ENCODE data around the gene ENPP3. TPM values are rescaled to one million over a fixed set of nuclear protein-coding genes. Genes with fewer than 3 reads are reported as not detected.

Gene ENPP3
- total RNA-seq, 1 donor from 2014 or later = 16.3 TPM

DNA sequence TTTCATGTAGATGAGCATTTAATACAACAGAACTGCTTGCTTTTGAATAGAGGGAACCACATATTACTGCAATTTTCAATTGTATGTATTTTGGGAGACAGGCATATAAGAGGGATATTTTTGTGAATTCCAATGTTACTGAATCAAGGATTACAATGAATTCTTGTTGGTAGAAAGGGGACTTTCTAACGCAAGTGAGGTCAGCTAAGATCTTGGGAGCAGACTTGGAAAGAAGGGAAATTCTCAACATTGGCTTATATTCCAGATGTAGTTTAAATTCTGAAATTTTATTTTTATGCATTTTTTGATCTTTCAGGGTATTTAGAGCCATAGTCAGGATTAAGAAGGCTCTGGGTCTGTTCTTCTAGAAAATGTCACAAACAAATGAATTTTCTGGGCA is 117.0 kb downstream of the ENPP3 start:
- Mint-ChIP-seq H3K36me3 (ENCODE audit: low read depth) (peaks cover 3% of the 10 kb centered on the region), H3K27ac (no peak overlapping the region), H3K27me3 (ENCODE audit: low read depth) (peaks cover 2% of the 10 kb centered on the region), H3K9me3 (no peaks in the 10 kb centered on the region), H3K4me1 (ENCODE audit: low read depth) (peaks cover 12% of the 10 kb centered on the region), H3K4me3 (ENCODE audit: low read depth) (no peak overlapping the region)
- no peak for DNase-seq (ENCODE audit: low spot score)
- intact Hi-C loops (cut with micrococcal nuclease) = no loop called here

DNA sequence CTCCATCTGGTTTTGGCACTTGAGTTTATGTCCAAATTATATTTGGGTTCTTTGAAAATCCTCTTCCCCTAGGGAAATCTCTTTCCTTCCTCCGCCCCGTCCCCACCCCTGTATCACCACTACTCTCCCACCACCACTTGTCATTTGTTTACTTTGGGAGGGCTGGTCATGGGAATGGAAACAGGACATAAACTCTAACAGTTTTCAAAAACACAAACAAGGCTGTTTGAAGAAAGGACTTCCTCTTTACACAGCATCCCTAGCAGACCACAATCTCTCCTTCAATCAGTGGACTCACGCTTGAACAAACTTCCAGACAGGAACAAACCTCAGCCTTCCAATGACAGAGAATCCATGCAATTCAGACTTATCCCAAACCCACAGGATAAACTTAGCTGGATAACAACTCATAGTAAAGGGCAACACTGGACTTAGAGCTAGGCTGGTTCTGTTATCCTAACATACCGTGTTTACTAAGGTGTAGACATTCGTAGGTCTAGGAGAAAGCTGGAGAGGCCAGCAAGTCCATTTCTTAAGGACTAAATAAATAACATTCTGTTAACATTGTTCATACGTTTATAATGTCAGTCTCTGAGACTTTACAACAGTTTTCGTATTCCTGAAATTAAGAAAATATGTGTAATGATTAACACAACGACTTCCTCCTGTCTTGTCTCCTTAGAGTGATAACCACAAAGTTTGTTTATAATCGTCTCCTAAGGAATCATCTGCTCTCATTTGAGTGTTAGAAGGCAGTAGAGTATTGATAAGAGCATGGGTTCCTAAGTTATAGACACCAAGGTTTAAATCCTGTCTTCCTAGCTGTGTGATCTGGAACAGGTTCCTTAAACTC is 117.8 kb downstream of the ENPP3 start:
- Mint-ChIP-seq H3K4me3 (ENCODE audit: low read depth) (no peak overlapping the region), H3K27me3 (ENCODE audit: low read depth) (peaks cover 2% of the 10 kb centered on the region), H3K27ac (no peak overlapping the region), H3K4me1 (ENCODE audit: low read depth) (peaks cover 12% of the 10 kb centered on the region), H3K9me3 (no peaks in the 10 kb centered on the region), H3K36me3 (ENCODE audit: low read depth) (peaks cover 3% of the 10 kb centered on the region)
- intact Hi-C loops (cut with micrococcal nuclease) = no loop called here
- no peak for DNase-seq (ENCODE audit: low spot score)

DNA sequence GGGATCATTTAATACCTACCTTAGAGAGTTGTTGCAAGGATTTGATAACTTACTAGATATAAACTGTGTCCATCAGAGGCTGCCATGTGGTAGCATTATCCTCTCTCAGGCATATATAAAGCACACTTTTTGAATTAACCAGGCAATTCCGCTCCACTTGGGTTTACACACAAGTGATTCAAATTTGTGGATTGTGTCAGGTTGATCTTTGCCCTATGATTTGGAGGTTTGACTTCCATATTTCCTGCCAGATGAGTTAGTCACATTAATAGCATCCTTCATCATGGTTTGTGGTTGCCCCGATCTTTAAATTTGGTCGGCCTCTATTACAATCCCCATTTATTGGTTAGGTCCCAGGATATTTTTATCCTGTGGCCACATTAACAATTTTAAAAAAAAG is 118.5 kb downstream of the ENPP3 start:
- Mint-ChIP-seq H3K4me3 (ENCODE audit: low read depth) (no peak overlapping the region), H3K4me1 (ENCODE audit: low read depth) (peaks cover 12% of the 10 kb centered on the region), H3K36me3 (ENCODE audit: low read depth) (peaks cover 3% of the 10 kb centered on the region), H3K9me3 (no peaks in the 10 kb centered on the region), H3K27ac (no peak overlapping the region), H3K27me3 (ENCODE audit: low read depth) (peaks cover 6% of the 10 kb centered on the region)
- intact Hi-C loops (cut with micrococcal nuclease) = no loop called here
- no peak for DNase-seq (ENCODE audit: low spot score)

DNA sequence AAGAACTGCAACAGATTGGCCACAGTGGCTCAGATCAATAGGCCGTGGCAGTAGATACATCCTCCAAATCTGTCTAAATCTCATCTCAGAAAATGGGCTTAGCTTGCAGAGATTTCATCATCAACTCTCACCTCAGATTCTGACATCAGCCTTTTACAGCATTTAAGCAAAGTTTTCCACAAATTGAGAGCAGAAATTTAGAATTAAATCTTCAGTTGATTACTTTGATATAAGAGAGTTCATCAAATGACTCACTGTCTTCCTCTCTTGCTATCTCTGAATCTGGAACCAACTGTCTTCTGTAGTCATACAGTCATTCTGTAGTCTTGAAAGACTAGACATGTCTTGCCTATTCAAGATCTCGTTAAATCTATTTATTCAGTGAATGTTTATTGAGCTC is 118.9 kb downstream of the ENPP3 start:
- Mint-ChIP-seq H3K4me3 (ENCODE audit: low read depth) (no peak overlapping the region), H3K27ac (no peak overlapping the region), H3K27me3 (ENCODE audit: low read depth) (peaks cover 6% of the 10 kb centered on the region), H3K9me3 (no peaks in the 10 kb centered on the region), H3K4me1 (ENCODE audit: low read depth) (peaks cover 12% of the 10 kb centered on the region), H3K36me3 (ENCODE audit: low read depth) (peaks cover 3% of the 10 kb centered on the region)
- no peak for DNase-seq (ENCODE audit: low spot score)
- intact Hi-C loops (cut with micrococcal nuclease) = loop anchor here (2.0 kb wide), 1 partner anchor 67 kb away; no protein-coding TSS in a partner anchor

DNA sequence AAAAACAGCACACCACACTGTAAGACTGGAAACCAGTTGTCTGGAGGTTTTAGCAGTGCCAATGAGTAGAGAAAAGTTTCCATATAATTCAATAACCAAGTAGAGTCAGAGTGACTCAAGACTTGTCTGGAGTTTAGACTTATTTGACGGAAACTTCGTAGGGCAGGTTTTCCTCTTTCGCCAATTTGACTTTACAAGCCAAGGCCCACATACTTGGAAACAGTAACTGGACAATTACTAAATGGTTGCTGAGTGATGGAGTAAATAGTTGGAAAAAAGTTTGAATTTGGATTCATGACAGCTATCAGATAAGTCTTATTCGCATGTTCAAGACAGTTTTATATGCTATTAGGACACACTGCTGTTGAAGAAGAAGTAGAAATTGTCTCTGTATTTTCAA is 121.8 kb downstream of the ENPP3 start:
- Mint-ChIP-seq H3K4me1 (ENCODE audit: low read depth) (peaks cover 12% of the 10 kb centered on the region), H3K9me3 (no peaks in the 10 kb centered on the region), H3K27ac (no peak overlapping the region), H3K27me3 (ENCODE audit: low read depth) (peaks cover 15% of the 10 kb centered on the region), H3K4me3 (ENCODE audit: low read depth) (no peak overlapping the region), H3K36me3 (ENCODE audit: low read depth) (peaks cover 3% of the 10 kb centered on the region)
- no peak for DNase-seq (ENCODE audit: low spot score)
- intact Hi-C loops (cut with micrococcal nuclease) = no loop called here

DNA sequence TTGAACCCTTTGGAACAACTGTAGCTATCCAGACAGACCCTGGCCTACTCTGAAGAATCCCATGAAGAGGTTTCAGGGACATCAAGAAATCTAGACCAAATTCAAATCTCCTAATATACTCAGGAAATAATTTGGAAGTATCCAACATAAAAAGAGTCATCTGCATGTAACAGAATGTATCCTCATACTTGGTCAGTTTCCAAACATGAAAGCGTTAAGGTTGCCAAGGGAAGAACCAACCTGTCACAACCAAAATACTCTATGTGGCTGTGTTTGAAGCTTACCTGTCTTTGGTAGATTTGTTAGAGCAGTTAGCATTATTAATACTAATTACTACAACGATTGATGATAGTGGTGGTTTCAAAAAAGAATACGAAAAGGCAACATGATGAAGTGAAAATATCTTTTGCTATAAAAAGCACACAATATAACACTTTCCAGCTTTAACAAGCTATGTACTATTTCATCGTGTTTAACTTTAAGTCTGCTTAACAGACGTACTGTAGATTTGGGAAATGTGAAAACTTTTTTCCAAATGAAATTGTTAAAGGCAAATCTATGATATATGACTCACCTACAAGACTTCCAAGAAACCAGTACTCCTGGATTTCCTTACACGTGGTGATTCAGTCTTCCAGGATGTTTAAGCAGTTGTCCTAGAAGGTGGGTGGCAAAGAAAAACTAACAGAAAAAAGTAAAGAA is 124.1 kb downstream of the ENPP3 start:
- no peaks in the 10 kb centered on the region for H3K9me3 Mint-ChIP-seq
- H3K4me3 Mint-ChIP-seq (ENCODE audit: low read depth) = no peak overlapping the region
- H3K4me1 Mint-ChIP-seq (ENCODE audit: low read depth) = peaks cover 3% of the 10 kb centered on the region
- peaks cover 25% of the 10 kb centered on the region for H3K27me3 Mint-ChIP-seq (ENCODE audit: low read depth)
- intact Hi-C loops (cut with micrococcal nuclease) = no loop called here
- DNase-seq (ENCODE audit: low spot score) = no peak
- no peaks in the 10 kb centered on the region for H3K36me3 Mint-ChIP-seq (ENCODE audit: low read depth)
- no peak overlapping the region for H3K27ac Mint-ChIP-seq

DNA sequence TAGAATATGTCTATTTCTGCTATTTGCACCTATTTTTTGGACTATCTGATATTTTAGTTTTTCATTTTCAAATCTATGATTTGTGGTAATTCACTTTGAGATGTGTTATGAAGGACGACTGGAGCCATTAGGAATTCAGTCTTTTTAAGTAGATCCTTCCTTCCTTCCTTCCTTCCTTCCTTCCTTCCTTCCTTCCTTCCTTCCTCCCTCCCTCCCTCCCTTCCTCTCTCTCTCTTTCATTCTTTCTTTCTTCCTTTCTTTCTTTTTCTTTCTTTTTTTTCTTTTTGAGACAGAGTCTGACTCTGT is 124.6 kb downstream of the ENPP3 start:
- Mint-ChIP-seq H3K4me1 (ENCODE audit: low read depth) (peaks cover 1% of the 10 kb centered on the region), H3K27me3 (ENCODE audit: low read depth) (peaks cover 25% of the 10 kb centered on the region), H3K9me3 (no peaks in the 10 kb centered on the region), H3K27ac (no peak overlapping the region), H3K4me3 (ENCODE audit: low read depth) (no peak overlapping the region), H3K36me3 (ENCODE audit: low read depth) (no peaks in the 10 kb centered on the region)
- intact Hi-C loops (cut with micrococcal nuclease) = no loop called here
- DNase-seq (ENCODE audit: low spot score) = no peak

DNA sequence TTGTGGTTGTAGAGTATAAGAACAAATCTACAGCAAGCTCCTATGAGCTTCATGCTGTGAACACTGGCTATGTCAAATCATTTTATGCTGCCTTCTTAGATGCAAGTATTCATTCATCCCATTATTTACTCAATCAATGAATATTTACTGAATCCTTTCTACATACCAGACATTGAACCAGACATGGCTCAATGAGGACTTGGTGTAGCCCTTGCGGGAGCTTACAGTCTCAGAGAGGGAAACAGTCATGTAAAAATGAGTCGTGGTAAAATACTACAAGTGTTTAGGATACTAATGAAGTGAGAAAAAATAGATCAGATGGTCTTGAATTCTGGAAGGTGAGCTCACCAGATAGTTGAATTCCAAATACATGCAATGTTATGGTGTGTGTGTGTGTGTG is 125.9 kb downstream of the ENPP3 start:
- Mint-ChIP-seq H3K4me3 (ENCODE audit: low read depth) (no peak overlapping the region), H3K27ac (no peak overlapping the region), H3K9me3 (no peaks in the 10 kb centered on the region), H3K27me3 (ENCODE audit: low read depth) (peaks cover 30% of the 10 kb centered on the region), H3K4me1 (ENCODE audit: low read depth) (peaks cover 1% of the 10 kb centered on the region), H3K36me3 (ENCODE audit: low read depth) (no peaks in the 10 kb centered on the region)
- intact Hi-C loops (cut with micrococcal nuclease) = no loop called here
- no peak for DNase-seq (ENCODE audit: low spot score)

DNA sequence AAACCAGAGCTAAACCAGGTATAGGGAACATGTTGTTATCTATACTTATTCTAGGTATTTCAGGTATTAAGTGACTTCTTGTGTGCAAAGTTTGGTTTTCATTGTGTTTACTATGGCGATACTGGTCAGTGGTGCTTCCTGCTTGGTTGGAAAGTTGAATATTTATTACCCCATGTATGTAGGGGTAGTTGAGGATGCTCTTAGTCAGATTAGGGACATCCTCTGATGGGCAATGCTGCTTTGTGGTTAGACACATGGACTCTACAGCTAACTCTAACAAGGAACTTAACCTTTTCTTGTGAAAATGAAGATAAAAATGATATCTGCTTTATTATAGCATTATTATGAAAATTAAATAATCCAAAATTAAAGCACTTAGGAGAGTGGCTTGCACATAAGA is 126.6 kb downstream of the ENPP3 start:
- Mint-ChIP-seq H3K4me1 (ENCODE audit: low read depth) (peaks cover 1% of the 10 kb centered on the region), H3K36me3 (ENCODE audit: low read depth) (no peaks in the 10 kb centered on the region), H3K4me3 (ENCODE audit: low read depth) (no peak overlapping the region), H3K9me3 (no peaks in the 10 kb centered on the region), H3K27ac (no peak overlapping the region), H3K27me3 (ENCODE audit: low read depth) (peaks cover 33% of the 10 kb centered on the region)
- DNase-seq (ENCODE audit: low spot score) = no peak
- intact Hi-C loops (cut with micrococcal nuclease) = no loop called here

DNA sequence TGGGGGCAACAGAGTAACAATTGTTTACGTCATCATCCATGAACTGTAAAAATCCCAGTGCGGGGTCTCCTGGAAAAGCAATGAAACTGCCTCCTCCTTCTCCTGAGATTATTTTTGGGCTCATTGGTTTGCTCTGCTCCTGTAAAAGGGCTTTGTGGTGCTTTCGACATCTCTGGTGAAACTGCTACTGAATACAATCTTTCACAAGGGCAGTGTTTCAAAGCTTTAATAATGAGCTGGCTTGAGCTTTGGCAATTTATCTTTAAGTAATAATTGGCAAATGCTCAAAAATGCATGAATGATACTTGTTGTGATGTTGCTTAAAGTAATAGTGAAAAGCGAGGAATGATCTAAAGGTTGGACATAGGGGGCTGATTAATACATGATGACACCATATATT is 127.2 kb downstream of the ENPP3 start:
- Mint-ChIP-seq H3K36me3 (ENCODE audit: low read depth) (no peaks in the 10 kb centered on the region), H3K4me3 (ENCODE audit: low read depth) (no peak overlapping the region), H3K27ac (no peak overlapping the region), H3K4me1 (ENCODE audit: low read depth) (peaks cover 1% of the 10 kb centered on the region), H3K27me3 (ENCODE audit: low read depth) (peaks cover 33% of the 10 kb centered on the region), H3K9me3 (no peaks in the 10 kb centered on the region)
- DNase-seq (ENCODE audit: low spot score) = no peak
- intact Hi-C loops (cut with micrococcal nuclease) = no loop called here

DNA sequence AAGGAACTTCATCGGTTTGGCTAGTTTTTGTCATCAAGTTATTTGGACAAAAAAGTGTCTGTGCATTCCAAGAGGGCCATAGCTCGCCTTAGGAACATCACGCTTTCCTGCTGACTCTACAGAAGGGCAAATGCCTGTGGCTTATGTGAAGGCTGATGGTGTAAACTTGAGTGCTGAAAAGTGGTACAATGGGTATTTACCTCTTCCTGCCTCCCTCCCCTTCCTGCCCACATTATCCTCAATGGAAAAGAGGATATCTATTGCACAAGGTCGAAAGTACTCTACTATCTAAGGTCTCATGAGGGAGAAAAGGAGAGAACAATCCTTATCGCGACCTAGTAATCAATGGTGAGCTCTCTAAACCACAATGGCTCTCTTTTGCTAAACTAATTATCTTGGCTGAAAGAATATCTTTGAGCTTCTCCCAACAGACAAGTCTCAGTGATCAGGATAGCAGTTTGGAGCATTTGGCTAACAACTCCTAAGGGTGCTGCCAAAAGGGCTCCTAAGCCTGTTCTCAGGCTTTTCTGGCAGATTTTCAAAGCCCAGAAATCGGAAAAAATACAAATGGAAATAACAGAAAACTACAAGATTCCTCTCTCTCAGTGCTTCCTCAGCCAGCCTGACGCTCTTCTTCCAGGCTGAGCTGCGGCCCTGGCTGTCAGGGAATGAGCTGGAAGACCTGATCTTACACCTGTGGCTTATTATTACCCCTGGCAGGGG is 128.1 kb downstream of the ENPP3 start:
- Mint-ChIP-seq H3K4me1 (ENCODE audit: low read depth) (peaks cover 1% of the 10 kb centered on the region), H3K36me3 (ENCODE audit: low read depth) (no peaks in the 10 kb centered on the region), H3K27me3 (ENCODE audit: low read depth) (peaks cover 30% of the 10 kb centered on the region), H3K4me3 (ENCODE audit: low read depth) (no peak overlapping the region), H3K27ac (no peak overlapping the region), H3K9me3 (no peaks in the 10 kb centered on the region)
- no peak for DNase-seq (ENCODE audit: low spot score)
- intact Hi-C loops (cut with micrococcal nuclease) = no loop called here

DNA sequence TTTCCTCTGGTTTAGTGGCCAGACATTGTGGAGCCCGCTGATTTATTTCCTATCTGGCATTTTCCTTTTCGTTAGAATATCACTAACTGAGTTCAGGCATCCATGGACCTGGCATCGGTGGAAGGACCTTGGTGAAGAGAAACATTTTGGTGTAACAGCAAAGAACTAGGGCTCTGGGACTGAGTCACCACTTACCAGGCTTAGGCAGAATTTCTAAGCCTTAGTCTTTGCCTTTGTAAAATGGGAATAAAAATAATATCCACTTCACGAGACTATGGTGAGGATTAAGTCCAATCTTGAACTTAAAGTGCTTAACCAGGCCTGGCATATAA is 128.7 kb downstream of the ENPP3 start:
- intact Hi-C loops (cut with micrococcal nuclease) = no loop called here
- no peaks in the 10 kb centered on the region for H3K36me3 Mint-ChIP-seq (ENCODE audit: low read depth)
- DNase-seq (ENCODE audit: low spot score) = no peak
- H3K27me3 Mint-ChIP-seq (ENCODE audit: low read depth) = peaks cover 32% of the 10 kb centered on the region
- no peaks in the 10 kb centered on the region for H3K9me3 Mint-ChIP-seq
- no peak overlapping the region for H3K27ac Mint-ChIP-seq
- peaks cover 1% of the 10 kb centered on the region for H3K4me1 Mint-ChIP-seq (ENCODE audit: low read depth)
- H3K4me3 Mint-ChIP-seq (ENCODE audit: low read depth) = no peak overlapping the region

DNA sequence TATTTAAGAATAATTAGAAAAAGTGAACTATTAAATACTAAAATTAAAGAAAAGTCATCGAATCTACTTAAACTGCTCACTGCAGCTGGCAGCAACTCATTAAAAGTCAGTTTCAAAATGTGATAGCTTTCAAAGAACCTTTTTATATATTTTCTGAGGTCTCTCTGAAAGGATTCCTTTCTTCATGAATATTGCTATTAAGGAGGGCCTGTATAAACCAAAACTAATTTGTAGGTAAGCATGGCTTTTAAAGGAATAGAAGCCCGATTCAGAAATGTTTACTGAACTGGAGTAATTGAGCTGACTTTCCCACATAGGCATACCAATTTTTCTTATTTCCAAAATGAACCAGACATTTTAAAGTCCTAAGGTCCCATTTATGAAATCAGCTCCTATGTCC is 129.5 kb downstream of the ENPP3 start:
- H3K9me3 Mint-ChIP-seq = no peaks in the 10 kb centered on the region
- H3K27ac Mint-ChIP-seq = no peak overlapping the region
- DNase-seq (ENCODE audit: low spot score) = no peak
- H3K4me1 Mint-ChIP-seq (ENCODE audit: low read depth) = peaks cover 1% of the 10 kb centered on the region
- no peaks in the 10 kb centered on the region for H3K36me3 Mint-ChIP-seq (ENCODE audit: low read depth)
- no peak overlapping the region for H3K4me3 Mint-ChIP-seq (ENCODE audit: low read depth)
- intact Hi-C loops (cut with micrococcal nuclease) = no loop called here
- H3K27me3 Mint-ChIP-seq (ENCODE audit: low read depth) = peaks cover 35% of the 10 kb centered on the region

Measured in activated T-helper 2 cell treated with anti-CD3 and anti-CD28 coated beads, Interferon-gamma antibody, Interleukin-2, Interleukin-4, amounts not matched to agents 10 μg/mL and 5 μg/mL and 100 μg/mL, durations not matched to agents 14 hours and 24 hours and 36 hours (primary cell).